GM18870 (cell line): ENCODE measurements around the gene CMIP.
"Not testable (repeated sequence)": the region's sequence is repeated elsewhere in the genome, so short reads cannot be mapped to it uniquely, and the experiment has no call there.

ENCODE experiments used
- ATAC-seq: cut with Tn5 transposase; IDR thresholded peaks from one replicate; pipeline ENCODE4 v1.9.1; 2021; ENCODE audit warnings: moderate library complexity; ENCODE audit not compliant: unreplicated experiment

CMIP gene

GRCh38 chr16:81728435-81728834 is 283.8 kb downstream of the CMIP start:
- no peak for ATAC-seq

- no peak for ATAC-seq
Measured at GRCh38 chr16:81729451-81729850, 284.8 kb downstream of the CMIP start.

- peak; percentile 74 for ATAC-seq
Measured at GRCh38 chr16:81730090-81731051, 285.8 kb downstream of the CMIP start.

- no peak for ATAC-seq
Measured at GRCh38 chr16:81731649-81732048, 287.0 kb downstream of the CMIP start.

- ATAC-seq, result no peak
Measured at GRCh38 chr16:81732699-81733098, 288.1 kb downstream of the CMIP start.

- ATAC-seq, result no peak
Measured at GRCh38 chr16:81733295-81733694, 288.7 kb downstream of the CMIP start.

GRCh38 chr16:81734632-81735434 is 290.2 kb downstream of the CMIP start:
- ATAC-seq, result no peak

- peak; percentile 45 for ATAC-seq
Measured at GRCh38 chr16:81737885-81738536, 293.4 kb downstream of the CMIP start.

- no peak for ATAC-seq
Measured at GRCh38 chr16:81738783-81739496, 294.3 kb downstream of the CMIP start.

- ATAC-seq, result no peak
Measured at GRCh38 chr16:81739503-81739902, 294.9 kb downstream of the CMIP start.

GRCh38 chr16:81740169-81740568 is 295.6 kb downstream of the CMIP start:
- peak; percentile 64 for ATAC-seq

GRCh38 chr16:81741430-81741770 is 296.8 kb downstream of the CMIP start:
- not testable (repeated sequence) for ATAC-seq

- no peak for ATAC-seq
Measured at GRCh38 chr16:81744385-81744784, 299.8 kb downstream of the CMIP start.

- no peak for ATAC-seq
Measured at GRCh38 chr16:81744911-81745310, 300.3 kb downstream of the CMIP start.

GRCh38 chr16:81745704-81746558 is 301.3 kb downstream of the CMIP start:
- no peak for ATAC-seq

- no peak for ATAC-seq
Measured at GRCh38 chr16:81746566-81746965, 302.0 kb downstream of the CMIP start.

GRCh38 chr16:81748476-81749198 is 304.0 kb downstream of the CMIP start:
- ATAC-seq, result no peak

- peak; percentile 77 for ATAC-seq
Measured at GRCh38 chr16:81752225-81752875, 307.7 kb downstream of the CMIP start.

GRCh38 chr16:81752876-81753227 is 308.2 kb downstream of the CMIP start:
- no peak for ATAC-seq
